ENCODE measurements around the gene ACSBG1.

DNA sequence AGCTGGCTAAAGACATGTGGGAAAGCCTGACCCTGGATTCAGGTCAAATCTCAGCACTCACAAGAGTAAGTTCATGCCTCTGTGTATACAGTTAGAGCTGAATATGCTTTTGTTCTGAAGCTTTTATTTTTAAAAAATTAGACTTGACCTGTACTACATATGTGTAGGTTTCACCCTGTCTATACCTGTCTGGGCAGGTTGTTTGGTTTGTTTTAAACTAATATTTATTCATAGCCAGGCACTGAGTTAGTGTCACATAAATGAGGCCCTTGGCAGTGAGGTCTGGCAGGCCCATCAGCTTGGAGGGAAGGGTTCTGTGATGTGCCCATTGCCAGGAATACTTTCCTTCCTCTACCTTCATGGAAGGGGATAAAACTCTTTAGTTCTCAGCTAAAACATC, 31.9 kb upstream of the ACSBG1 start:
- no peak for TF ChIP-seq POLR2A (IDR thresholded peaks at IDR 0.05; ENCODE audit: low read depth, low read length)
- TF ChIP-seq POLR2AphosphoS5 (IDR thresholded peaks at IDR 0.05; ENCODE audit: low read depth, low read length), result no peak

All from GM12892 (cell line).